ACC112 (cell line): Measurements from ENCODE around the gene MICAL3.
"Not testable (repeated sequence)": the region's sequence is repeated elsewhere in the genome, so short reads cannot be mapped to it uniquely, and the experiment has no call there.

Experiments used
- H2AFZ ChIP-seq: fragments of 200-600 bp; sonication (generic); one replicate; pipeline ENCODE4 v1.6.0; 2017; ENCODE audit warnings: antibody characterized with exemption, low read length; ENCODE audit not compliant: unreplicated experiment
- H3K27ac ChIP-seq: fragments of 200-600 bp; sonication (generic); 2 replicates; pipeline ENCODE4 v1.5.1; 2014; ENCODE audit warnings: low read depth, mild to moderate bottlenecking, antibody characterized with exemption, low read length, moderate library complexity
- H3K27me3 ChIP-seq: fragments of 200-600 bp; sonication (generic); 2 replicates; pipeline ENCODE4 v1.6.1; 2014; ENCODE audit warnings: mild to moderate bottlenecking, antibody characterized with exemption, low read length, moderate library complexity, mixed read lengths; ENCODE audit not compliant: insufficient read depth
- H3K36me3 ChIP-seq: fragments of 200-600 bp; sonication (generic); 2 replicates; pipeline ENCODE4 v1.6.1; 2016; ENCODE audit warnings: mild to moderate bottlenecking, antibody characterized with exemption, low read length, moderate library complexity, mixed read lengths; ENCODE audit not compliant: insufficient read depth
- H3K4me1 ChIP-seq: fragments of 200-600 bp; sonication (generic); one replicate; pipeline ENCODE4 v1.6.1; 2016; ENCODE audit warnings: low read length, mixed read lengths; ENCODE audit not compliant: insufficient read depth, unreplicated experiment, control insufficient read depth
- H3K4me3 ChIP-seq: fragments of 200-600 bp; sonication (generic); 2 replicates; pipeline ENCODE4 v1.5.1; 2014; ENCODE audit warnings: mild to moderate bottlenecking, low read depth, low read length
- H3K79me2 ChIP-seq: fragments of 200-600 bp; sonication (generic); one replicate; pipeline ENCODE4 v1.6.0; 2016; ENCODE audit warnings: low read length; ENCODE audit not compliant: control insufficient read depth, unreplicated experiment, insufficient read depth

MICAL3 gene

GRCh38 chr22:17997456-17997855, 26.9 kb downstream of the MICAL3 start:
- Histone ChIP-seq H2AFZ (no peak overlapping the region), H3K4me3 (no peak overlapping the region), H3K27ac (no peak overlapping the region), H3K27me3 (no peaks in the 10 kb centered on the region), H3K79me2 (peaks cover 35% of the 10 kb centered on the region), H3K36me3 (no peaks in the 10 kb centered on the region), H3K4me1 (peaks cover 6% of the 10 kb centered on the region)

DNA sequence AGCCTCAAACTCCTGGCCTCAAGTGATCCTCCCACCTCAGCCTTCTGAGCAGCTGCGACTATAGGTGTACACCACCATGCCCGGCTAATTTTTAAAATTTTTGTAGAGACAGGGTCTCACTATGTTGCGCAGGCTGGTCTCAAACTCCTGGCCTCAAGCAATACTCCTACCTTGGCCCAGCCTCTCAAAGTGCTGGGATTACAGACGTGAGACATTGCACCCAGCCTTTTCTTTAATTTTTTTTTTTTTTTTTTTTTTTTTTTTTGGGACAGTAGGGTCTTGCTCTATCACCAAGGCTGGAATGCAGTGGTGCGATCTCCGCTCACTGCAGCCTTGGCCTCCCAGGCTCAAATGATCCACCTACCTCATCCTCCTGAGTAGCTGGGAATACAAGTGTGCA, 29.1 kb downstream of the MICAL3 start:
- H3K27ac ChIP-seq, H3K4me1 ChIP-seq, H3K27me3 ChIP-seq, H3K36me3 ChIP-seq, H2AFZ ChIP-seq, H3K4me3 ChIP-seq: not testable (repeated sequence)
- peaks cover 32% of the 10 kb centered on the region for H3K79me2 ChIP-seq

DNA sequence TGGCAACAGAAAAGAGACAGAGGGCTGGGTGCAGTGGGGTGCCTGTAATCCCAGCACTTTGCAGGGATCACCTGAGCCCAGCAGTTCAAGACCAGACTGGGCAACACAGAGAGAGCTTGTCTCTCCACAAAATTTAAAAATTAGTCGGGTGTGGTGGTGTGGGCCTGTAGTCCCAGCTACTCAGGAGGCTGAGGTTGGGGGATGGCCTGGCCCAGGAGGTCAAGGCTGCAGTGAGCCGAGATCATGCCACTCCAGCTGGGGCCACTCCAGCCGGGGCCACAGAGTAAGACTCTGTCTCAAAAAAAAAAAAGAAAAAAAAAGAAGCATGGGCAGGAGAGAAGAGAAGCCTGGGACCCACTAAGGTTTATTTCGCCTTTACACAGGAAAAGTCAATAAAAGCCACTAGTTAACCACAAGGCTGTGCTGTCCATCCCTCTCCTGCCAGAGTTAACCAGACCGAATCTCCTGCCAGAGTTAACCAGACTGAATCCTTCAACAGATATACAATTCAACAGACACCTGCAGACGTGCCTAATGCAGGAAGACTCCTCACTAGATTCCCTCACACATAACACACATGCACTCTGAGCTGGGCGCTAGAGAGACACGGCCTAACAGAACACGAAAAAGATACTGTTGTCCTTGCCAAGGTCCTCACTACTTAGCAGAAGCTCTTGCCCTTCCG, 29.8 kb downstream of the MICAL3 start:
- H3K4me1 ChIP-seq: no peaks in the 10 kb centered on the region
- H3K4me3 ChIP-seq: no peak overlapping the region
- no peaks in the 10 kb centered on the region for H3K27me3 ChIP-seq
- no peaks in the 10 kb centered on the region for H3K36me3 ChIP-seq
- no peak overlapping the region for H3K27ac ChIP-seq
- H2AFZ ChIP-seq: no peak overlapping the region
- peaks cover 30% of the 10 kb centered on the region for H3K79me2 ChIP-seq

- H3K27me3 ChIP-seq, H3K27ac ChIP-seq, H2AFZ ChIP-seq, H3K4me1 ChIP-seq, H3K4me3 ChIP-seq, H3K36me3 ChIP-seq: not testable (repeated sequence)
- peaks cover 27% of the 10 kb centered on the region for H3K79me2 ChIP-seq
Observed at GRCh38 chr22:17992976-17993375, 31.4 kb downstream of the MICAL3 start.

DNA sequence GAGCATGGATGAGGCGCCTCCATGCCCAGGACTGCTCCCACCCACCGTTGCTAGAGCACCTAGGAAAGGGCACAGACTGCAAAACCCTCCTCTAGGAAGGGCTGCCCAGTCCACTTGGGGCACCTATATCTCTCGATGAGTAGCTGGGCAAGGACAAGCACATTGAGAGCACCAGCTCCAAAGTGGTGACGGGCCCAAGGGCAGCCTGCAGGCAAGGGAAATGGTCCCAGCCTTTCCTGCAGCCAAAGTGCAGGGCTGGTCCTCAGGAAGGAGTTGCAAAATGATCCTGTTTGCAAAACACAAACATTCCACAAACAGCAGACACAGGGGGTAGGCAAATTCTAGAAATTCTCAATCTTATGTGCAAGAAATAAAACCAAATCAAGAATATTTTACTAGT, 32.4 kb downstream of the MICAL3 start:
- H3K27me3 ChIP-seq, H3K27ac ChIP-seq, H3K36me3 ChIP-seq, H3K4me3 ChIP-seq, H2AFZ ChIP-seq, H3K4me1 ChIP-seq: not testable (repeated sequence)
- H3K79me2 ChIP-seq: peaks cover 28% of the 10 kb centered on the region

DNA sequence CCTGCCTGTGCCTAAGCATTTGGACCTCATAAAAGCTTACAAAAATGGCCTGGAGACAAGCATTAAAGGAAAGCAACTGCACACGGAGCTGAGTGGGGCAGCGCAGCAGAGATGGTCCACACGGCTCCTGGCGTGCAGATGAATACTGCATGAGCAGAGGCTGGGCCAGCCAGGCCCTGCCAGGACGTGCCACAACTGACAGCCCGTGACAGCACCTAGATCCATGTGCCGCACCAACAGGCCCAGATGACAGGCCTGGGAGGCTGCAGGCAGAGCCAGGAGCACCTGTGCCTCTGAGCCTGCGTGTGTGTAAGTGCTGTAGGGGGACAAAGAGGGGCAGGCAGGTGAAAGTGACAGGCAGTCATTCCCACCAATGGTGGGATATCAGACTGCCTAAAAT, 33.4 kb downstream of the MICAL3 start:
- no peaks in the 10 kb centered on the region for H3K27me3 ChIP-seq
- no peak overlapping the region for H3K4me3 ChIP-seq
- H2AFZ ChIP-seq: no peak overlapping the region
- peaks cover 28% of the 10 kb centered on the region for H3K79me2 ChIP-seq
- H3K4me1 ChIP-seq: peaks cover 9% of the 10 kb centered on the region
- H3K36me3 ChIP-seq: no peaks in the 10 kb centered on the region
- no peak overlapping the region for H3K27ac ChIP-seq

GRCh38 chr22:17990147-17990546, 34.2 kb downstream of the MICAL3 start:
- Histone ChIP-seq H3K27ac (no peak overlapping the region), H3K4me1 (peaks cover 9% of the 10 kb centered on the region), H3K4me3 (no peak overlapping the region), H3K36me3 (no peaks in the 10 kb centered on the region), H3K27me3 (no peaks in the 10 kb centered on the region), H3K79me2 (peaks cover 30% of the 10 kb centered on the region), H2AFZ (no peak overlapping the region)

DNA sequence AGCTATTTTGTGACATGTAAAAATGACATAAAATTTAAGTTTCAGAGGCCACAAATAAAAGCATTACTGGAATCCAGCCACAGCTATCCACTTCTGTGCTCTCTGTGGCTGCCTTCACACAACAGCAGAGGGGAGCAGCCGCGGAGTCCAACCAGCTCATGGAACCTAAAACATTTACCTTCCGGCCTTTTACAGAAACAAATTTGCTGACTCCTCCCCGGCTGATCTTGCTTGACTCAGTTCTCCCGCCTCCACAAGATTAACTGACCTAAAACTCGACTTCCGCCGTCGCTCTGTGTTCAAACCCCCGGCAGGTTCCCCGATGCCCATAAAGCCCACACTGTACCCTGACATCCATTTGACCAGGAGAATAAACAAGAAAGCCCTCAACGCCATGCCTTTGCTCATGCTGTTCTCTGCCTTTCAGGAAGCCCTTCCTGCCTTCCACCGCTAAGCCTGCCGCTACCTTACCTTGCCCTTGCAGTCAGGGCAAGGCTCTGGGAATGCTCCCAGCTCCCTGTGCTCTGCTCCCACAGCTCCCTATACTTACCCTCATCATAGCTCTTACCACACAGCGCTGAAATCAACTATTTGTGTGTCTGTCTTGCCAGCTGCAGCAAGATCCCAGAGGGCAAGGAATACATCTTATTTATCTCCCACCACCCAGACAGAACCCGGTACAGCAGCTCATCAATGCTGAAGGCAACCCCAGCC, 35.4 kb downstream of the MICAL3 start:
- H2AFZ ChIP-seq: no peak overlapping the region
- H3K27ac ChIP-seq: no peak overlapping the region
- H3K4me3 ChIP-seq: no peak overlapping the region
- no peaks in the 10 kb centered on the region for H3K36me3 ChIP-seq
- H3K4me1 ChIP-seq: peaks cover 9% of the 10 kb centered on the region
- peaks cover 26% of the 10 kb centered on the region for H3K79me2 ChIP-seq
- no peaks in the 10 kb centered on the region for H3K27me3 ChIP-seq

- H2AFZ ChIP-seq: no peak overlapping the region
- no peak overlapping the region for H3K27ac ChIP-seq
- no peak overlapping the region for H3K4me3 ChIP-seq
- H3K27me3 ChIP-seq: no peaks in the 10 kb centered on the region
- peaks cover 12% of the 10 kb centered on the region for H3K4me1 ChIP-seq
- peaks cover 25% of the 10 kb centered on the region for H3K79me2 ChIP-seq
- no peaks in the 10 kb centered on the region for H3K36me3 ChIP-seq
Observed at GRCh38 chr22:17985606-17986005, 38.8 kb downstream of the MICAL3 start.

GRCh38 chr22:17985071-17985470, 39.3 kb downstream of the MICAL3 start:
- H3K27ac ChIP-seq, H3K27me3 ChIP-seq, H3K36me3 ChIP-seq, H2AFZ ChIP-seq, H3K4me3 ChIP-seq: not testable (repeated sequence)
- Histone ChIP-seq H3K79me2 (peaks cover 24% of the 10 kb centered on the region), H3K4me1 (peaks cover 17% of the 10 kb centered on the region)

DNA sequence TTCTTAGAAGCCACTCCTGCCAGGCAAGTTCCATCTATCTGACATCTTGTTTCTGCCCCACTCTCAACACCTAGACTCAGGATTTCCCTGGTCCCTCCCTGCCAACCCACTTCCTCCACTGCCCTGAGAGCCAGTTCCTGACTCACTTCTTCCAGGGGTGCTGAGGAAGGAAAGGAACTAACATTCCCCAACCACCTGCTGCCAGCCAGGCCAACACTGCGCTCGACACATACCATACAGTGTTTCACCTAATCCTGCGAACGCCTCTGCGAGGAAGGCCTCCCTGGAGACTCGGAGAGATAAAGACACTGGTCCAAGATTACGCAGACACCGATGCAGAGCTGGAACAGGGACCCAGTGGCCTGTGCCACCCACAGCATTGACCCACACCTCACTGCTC, 40.2 kb downstream of the MICAL3 start:
- Histone ChIP-seq H3K36me3 (no peaks in the 10 kb centered on the region), H3K79me2 (peaks cover 21% of the 10 kb centered on the region), H3K27me3 (no peaks in the 10 kb centered on the region), H2AFZ (no peak overlapping the region), H3K4me1 (peaks cover 18% of the 10 kb centered on the region), H3K27ac (no peak overlapping the region), H3K4me3 (no peak overlapping the region)
